Left lung (tissue), 10 donors: ENCODE results near the gene WBP1L. TPM values are rescaled to one million over a fixed set of nuclear protein-coding genes. Genes with fewer than 3 reads are reported as not detected.

ENCODE experiments used
- ATAC-seq: fragments of 200-7000 bp; cut with Tn5 transposase; one replicate; pipeline ENCODE4 v1.9.1; 2020; ENCODE audit warnings: moderate library complexity
- DNase-seq, 4 donors: peaks; one replicate each; pipeline ENCODE4 v3.0.0-alpha.2; 2013 to 2020
- H3K27ac ChIP-seq, 2 donors: fragments of 200-600 bp; sonication (generic) in 1 of 2; one replicate each; pipeline versions ENCODE4 v1.5.0 to v1.8.0; 2020 to 2021
- H3K27me3 ChIP-seq, 2 donors: fragments of 200-600 bp; sonication (generic) in 1 of 2; one replicate each; pipeline versions ENCODE4 v1.5.0 to v1.8.0; 2020 to 2021
- H3K36me3 ChIP-seq, 2 donors: fragments of 200-600 bp; sonication (generic) in 1 of 2; one replicate each; pipeline versions ENCODE4 v1.5.0 to v1.8.0; 2020 to 2021
- H3K4me1 ChIP-seq, 2 donors: fragments of 200-600 bp; one replicate each; pipeline ENCODE4 v1.8.0; 2021
- H3K4me3 ChIP-seq, 2 donors: fragments of 200-600 bp; sonication (generic) in 1 of 2; one replicate each; pipeline versions ENCODE4 v1.5.0 to v1.8.0; 2020 to 2021; ENCODE audit warnings: mild to moderate bottlenecking in 1 of 2
- H3K9me3 ChIP-seq, 2 donors: fragments of 200-600 bp; sonication (generic) in 1 of 2; one replicate each; pipeline versions ENCODE4 v1.5.0 to v1.8.0; 2020 to 2021
- intact Hi-C, 2 donors: fragments of 100-400 bp; cut with DNase I; formaldehyde crosslinking; loops; one replicate each; pipeline versions ENCODE4 v1.11.2 to v1.14.2; 2022
- polyA plus RNA-seq, 6 donors: library from polyadenylated mRNA; unstranded; fragments of 120-200 nt; gene quantifications; one replicate each; pipeline ENCODE4 v1.2.1, GENCODE V29; 2013; ENCODE audit not compliant: insufficient read length in 6 of 6
- total RNA-seq, 2 donors: library from RNA; stranded (reverse); fragmentation: NEBNext Ultra II Directional; extraction: Animal tissue kit (Norgen Biotek cat#: 25700); gene quantifications; one replicate each; pipeline ENCODE4 v1.2.1, GENCODE V29; 2021
- TF ChIP-seq, protein P1 (sequence below), 2 donors: fragments of 200-600 bp; sonication (generic) in 1 of 2; IDR thresholded peaks; one replicate each; pipeline versions ENCODE4 v1.5.0 to v1.8.0; 2021; ENCODE audit warnings: antibody characterized with exemption in 2 of 2
- donor health status: DM: no; HTN: yes; CAD: no.
- donor health status: DM: no; HTN: no; CAD: no.

WBP1L gene
- total and polyA plus RNA-seq, 8 donors = 42.6 to 49.8 (median 45.9) TPM

DNA sequence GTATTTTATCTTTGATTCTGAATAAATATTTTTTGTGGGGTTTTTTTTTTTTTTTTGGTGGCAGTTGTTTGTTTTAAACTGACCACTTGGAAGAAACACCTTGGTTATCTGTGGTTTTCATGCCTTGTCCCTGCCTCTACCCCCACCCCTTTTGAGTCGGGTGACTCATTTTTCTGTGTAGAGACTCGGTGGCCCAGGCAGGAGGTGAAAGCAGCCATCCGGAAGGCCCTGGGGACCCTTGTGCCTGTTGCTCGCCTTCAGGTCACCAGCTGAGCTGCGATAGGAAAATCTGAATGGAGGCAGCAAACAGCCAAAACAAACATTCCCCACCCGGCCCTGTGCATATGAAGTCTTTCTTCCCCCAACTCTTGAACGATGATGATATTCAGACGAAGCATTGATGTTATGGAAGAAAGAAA, 70.7 kb downstream of the WBP1L start:
- ATAC-seq (peak; percentile 11), DNase-seq (peak in 1 of 4 donors; percentile 50)
- Histone ChIP-seq H3K9me3 (no peaks in the 10 kb centered on the region), H3K4me1 (peaks cover 24 to 74% of the 10 kb centered on the region in 2 donors), H3K27ac (peak overlapping the region; percentile 92 to 93), H3K36me3 (peaks cover 0 to 55% of the 10 kb centered on the region in 2 donors), H3K4me3 (no peak overlapping the region), H3K27me3 (no peaks in the 10 kb centered on the region)
- intact Hi-C loops = loop anchor here in 1 of 2 donors (10.0 kb wide), 1 partner anchor 60 kb away; no protein-coding TSS in a partner anchor
- TF ChIP-seq, protein P1, sequence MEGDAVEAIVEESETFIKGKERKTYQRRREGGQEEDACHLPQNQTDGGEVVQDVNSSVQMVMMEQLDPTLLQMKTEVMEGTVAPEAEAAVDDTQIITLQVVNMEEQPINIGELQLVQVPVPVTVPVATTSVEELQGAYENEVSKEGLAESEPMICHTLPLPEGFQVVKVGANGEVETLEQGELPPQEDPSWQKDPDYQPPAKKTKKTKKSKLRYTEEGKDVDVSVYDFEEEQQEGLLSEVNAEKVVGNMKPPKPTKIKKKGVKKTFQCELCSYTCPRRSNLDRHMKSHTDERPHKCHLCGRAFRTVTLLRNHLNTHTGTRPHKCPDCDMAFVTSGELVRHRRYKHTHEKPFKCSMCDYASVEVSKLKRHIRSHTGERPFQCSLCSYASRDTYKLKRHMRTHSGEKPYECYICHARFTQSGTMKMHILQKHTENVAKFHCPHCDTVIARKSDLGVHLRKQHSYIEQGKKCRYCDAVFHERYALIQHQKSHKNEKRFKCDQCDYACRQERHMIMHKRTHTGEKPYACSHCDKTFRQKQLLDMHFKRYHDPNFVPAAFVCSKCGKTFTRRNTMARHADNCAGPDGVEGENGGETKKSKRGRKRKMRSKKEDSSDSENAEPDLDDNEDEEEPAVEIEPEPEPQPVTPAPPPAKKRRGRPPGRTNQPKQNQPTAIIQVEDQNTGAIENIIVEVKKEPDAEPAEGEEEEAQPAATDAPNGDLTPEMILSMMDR (IDR thresholded peaks at IDR 0.05) = no peak

DNA sequence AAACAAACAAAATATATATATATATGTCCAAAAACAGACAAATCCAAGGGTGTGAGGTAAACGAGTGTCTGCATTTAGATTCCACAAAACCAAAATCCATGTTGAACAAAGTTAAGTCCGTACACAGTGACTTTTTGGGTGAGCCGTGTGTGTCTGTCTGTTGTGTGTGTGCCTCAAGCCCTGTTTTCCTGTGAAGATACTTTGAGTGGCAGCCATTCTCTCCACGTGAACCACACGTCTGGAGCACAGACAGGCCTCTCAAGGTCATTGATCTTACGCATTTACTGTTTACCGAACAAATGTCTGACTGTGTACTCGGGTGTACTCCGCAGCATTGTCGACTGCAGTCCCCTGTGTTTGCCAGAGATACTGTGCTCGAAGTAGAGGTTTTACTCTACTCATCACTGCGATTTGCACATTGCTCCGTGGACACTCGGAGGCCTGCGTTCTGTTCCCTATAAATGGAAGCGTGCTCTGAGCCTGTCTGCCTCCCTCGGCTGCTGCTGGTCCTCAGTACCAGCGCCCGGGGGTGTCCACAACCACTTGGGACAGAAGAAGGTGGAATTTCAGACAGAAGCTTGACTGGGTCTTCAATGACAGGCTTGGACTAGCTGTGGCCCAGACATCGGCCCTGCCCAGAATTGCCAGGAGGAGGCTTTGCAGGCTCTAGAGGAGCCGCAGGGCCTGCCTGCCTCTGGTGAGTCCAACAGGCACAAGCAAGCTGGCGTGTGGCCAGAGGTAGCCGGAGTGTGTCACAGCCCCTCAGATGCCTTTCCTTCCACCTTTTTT, 71.3 kb downstream of the WBP1L start:
- peak; percentile 38 for ATAC-seq
- intact Hi-C loops = loop anchor here in 1 of 2 donors (10.0 kb wide), 1 partner anchor 60 kb away; no protein-coding TSS in a partner anchor
- H3K36me3 ChIP-seq = peaks cover 0 to 49% of the 10 kb centered on the region in 2 donors

DNA sequence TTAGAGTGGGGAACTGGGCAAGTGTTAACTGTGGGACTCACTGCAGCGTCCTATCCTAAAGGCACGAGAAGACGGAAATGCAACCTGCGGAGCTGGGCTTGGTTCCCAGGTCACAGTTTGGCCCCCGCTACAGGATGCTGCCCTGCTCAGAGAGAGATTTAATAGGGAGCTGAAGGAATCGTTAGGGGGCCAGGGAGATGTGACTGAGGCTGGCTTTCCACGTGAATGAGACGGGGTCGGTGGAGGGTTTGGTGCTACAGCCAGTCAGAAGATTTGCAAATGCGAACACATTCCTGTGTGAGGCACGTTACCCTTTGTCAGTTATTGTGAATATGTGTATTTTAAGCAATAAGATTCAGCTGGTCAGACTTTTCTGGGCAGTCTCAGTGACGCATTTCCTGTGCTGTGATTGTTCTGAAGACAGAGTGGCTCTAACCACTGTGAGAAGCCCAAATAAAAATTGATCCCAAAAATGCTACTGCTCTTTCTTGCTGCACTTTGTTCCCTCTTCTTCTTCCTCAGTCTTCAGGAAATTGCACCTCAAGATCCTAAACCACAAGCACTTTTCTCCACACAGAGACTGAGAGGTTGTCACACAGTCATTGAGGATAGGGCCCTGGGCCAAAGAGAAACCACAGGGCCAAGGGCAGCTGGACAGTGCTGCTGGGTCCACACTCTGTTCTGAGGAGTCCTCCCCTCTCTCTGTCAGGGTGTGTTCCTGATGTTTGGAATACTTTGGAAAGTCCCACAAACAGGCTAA, 72.2 kb downstream of the WBP1L start:
- Histone ChIP-seq H3K9me3 (no peaks in the 10 kb centered on the region), H3K27ac (peak overlapping the region; percentile 92 to 93), H3K4me1 (peaks cover 24 to 76% of the 10 kb centered on the region in 2 donors), H3K27me3 (no peaks in the 10 kb centered on the region), H3K36me3 (peaks cover 0 to 42% of the 10 kb centered on the region in 2 donors), H3K4me3 (no peak overlapping the region)
- peak in 2 of 4 donors; percentile 47 to 78 for DNase-seq
- intact Hi-C loops = loop anchor here in 1 of 2 donors (10.0 kb wide), 1 partner anchor 61 kb away; no protein-coding TSS in a partner anchor
- TF ChIP-seq, protein P1 (IDR thresholded peaks at IDR 0.05) = no peak
- ATAC-seq = peak; percentile 69

More for the DNA sequence above, 71.3 kb downstream of the WBP1L start:
- Histone ChIP-seq H3K9me3 (no peaks in the 10 kb centered on the region), H3K4me1 (peaks cover 24 to 80% of the 10 kb centered on the region in 2 donors), H3K27ac (peak overlapping the region; percentile 92 to 93), H3K4me3 (no peak overlapping the region), H3K27me3 (no peaks in the 10 kb centered on the region)
- TF ChIP-seq, protein P1 (IDR thresholded peaks at IDR 0.05) = no peak
- peak in 3 of 4 donors; percentile 46 to 86 (median 74) for DNase-seq

DNA sequence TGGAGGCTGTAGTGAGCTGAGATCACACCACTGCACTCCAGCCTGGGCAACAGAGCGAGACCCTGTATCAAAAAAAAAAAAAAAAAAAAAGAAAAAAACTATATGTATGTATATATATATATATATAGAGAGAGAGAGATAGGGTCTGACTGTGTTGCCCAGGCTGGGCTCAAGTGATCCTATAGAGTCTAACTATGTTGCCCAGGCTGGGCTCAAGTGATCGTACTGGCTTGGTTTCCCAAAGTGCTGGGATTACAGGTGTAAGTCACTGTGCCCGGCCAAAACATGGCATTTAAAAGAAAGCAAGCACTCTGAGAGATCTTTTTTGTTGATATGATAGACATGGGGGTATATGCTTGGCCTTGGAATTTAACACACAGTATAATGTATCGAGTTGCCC, 73.4 kb downstream of the WBP1L start:
- DNase-seq (no peak), ATAC-seq (no peak)
- no peaks in the 10 kb centered on the region for H3K27me3 ChIP-seq
- H3K9me3 ChIP-seq = no peaks in the 10 kb centered on the region
- H3K4me1 ChIP-seq = peaks cover 24 to 65% of the 10 kb centered on the region in 2 donors
- no peak overlapping the region for H3K4me3 ChIP-seq
- TF ChIP-seq, protein P1 (IDR thresholded peaks at IDR 0.05) = no peak
- H3K36me3 ChIP-seq = peaks cover 0 to 30% of the 10 kb centered on the region in 2 donors
- peak overlapping the region in 1 of 2 donors; percentile 92 for H3K27ac ChIP-seq
- intact Hi-C loops = loop anchor here in 1 of 2 donors (10.0 kb wide), 1 partner anchor 62 kb away; no protein-coding TSS in a partner anchor
